Suprapubic skin (tissue), 4 donors: ENCODE measurements around the gene DRC7.

Experiments
- EP300 ChIP-seq: sonication (generic); formaldehyde crosslinking; IDR thresholded peaks from one replicate; pipeline ENCODE4 v1.6.1; 2017; ENCODE audit warnings: antibody characterized with exemption
- POLR2A ChIP-seq, 2 donors: fragments of 450-650 bp; IDR thresholded peaks; one replicate each; pipeline ENCODE4 v1.6.1; 2017; ENCODE audit warnings: antibody characterized with exemption in 2 of 2, mild to moderate bottlenecking in 2 of 2, moderate library complexity in 2 of 2
- POLR2AphosphoS5 ChIP-seq, 3 donors: sonication (generic); formaldehyde crosslinking; IDR thresholded peaks; one replicate each; pipeline ENCODE4 v1.6.1; 2017; ENCODE audit warnings: antibody characterized with exemption in 3 of 3
- TF ChIP-seq, protein P1 (sequence below), 2 donors: fragments of 200-600 bp in 1 of 2; fragments of 450-650 bp in 1 of 2; sonication (generic) in 1 of 2; IDR thresholded peaks; one replicate each; pipeline ENCODE4 v1.5.1; 2016 to 2019; ENCODE audit warnings: antibody characterized with exemption in 2 of 2, mild to moderate bottlenecking in 1 of 2, moderate library complexity in 1 of 2

DNA sequence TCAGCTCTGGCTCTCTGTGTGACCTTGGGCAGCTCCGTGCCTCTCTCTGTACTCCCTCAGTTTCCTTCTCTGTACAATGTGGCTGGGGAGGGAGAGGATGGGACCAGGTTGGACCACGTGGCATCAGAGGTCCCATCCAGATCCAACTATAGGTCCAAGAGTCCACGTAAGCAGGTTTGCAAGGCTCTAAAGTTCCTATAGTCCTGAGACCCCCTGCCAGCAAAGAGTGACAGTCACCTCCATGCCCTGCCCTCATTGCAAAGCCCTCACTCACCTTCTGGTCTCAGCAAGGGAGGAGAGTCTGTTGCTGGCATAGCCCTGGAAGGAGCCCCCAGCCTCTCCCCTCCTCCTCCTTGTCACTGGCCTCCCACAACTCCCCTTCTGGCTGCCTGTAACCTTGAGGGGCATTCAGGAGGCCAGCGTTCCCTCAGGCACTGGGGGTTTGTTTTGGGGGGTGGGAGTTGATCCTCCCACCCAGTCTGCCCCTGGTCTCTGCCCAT is 6.1 kb upstream of the DRC7 start:
- TF ChIP-seq, protein P1, sequence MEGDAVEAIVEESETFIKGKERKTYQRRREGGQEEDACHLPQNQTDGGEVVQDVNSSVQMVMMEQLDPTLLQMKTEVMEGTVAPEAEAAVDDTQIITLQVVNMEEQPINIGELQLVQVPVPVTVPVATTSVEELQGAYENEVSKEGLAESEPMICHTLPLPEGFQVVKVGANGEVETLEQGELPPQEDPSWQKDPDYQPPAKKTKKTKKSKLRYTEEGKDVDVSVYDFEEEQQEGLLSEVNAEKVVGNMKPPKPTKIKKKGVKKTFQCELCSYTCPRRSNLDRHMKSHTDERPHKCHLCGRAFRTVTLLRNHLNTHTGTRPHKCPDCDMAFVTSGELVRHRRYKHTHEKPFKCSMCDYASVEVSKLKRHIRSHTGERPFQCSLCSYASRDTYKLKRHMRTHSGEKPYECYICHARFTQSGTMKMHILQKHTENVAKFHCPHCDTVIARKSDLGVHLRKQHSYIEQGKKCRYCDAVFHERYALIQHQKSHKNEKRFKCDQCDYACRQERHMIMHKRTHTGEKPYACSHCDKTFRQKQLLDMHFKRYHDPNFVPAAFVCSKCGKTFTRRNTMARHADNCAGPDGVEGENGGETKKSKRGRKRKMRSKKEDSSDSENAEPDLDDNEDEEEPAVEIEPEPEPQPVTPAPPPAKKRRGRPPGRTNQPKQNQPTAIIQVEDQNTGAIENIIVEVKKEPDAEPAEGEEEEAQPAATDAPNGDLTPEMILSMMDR (IDR thresholded peaks at IDR 0.05) = no peak
- no peak for TF ChIP-seq EP300
- no peak for TF ChIP-seq POLR2A (IDR thresholded peaks at IDR 0.05)
- TF ChIP-seq POLR2AphosphoS5 (IDR thresholded peaks at IDR 0.05) = no peak
